ENCODE data around the gene TRIM62. TPM values are rescaled to one million over a fixed set of nuclear protein-coding genes. Genes with fewer than 3 reads are reported as not detected.

The TRIM62 gene
- 7.5 TPM for polyA plus RNA-seq (2012; ENCODE audit: insufficient read depth, insufficient read length)

DNA sequence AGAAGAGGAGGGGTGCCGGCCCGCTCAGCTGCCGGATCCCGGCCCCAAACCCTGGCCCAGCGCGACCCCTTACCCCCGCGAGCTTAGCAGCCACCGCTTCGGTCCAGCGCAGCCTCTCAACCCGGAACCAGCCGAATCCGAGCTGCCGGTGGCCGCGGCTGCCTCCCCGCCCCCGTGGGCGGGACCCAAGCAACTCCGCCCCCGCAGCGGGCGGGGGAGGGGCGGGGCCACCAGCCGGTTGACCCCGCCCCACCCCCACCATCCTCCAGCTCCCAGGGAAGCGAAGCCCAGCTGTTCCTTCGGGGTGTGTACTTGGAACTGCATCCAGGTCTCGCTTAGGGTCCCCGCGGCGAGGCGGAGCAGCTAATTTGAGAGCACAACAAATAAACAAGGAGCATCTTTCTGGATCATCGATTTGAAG is at the start of gene TRIM62:
Gene TRIM62 (minus strand): TSS at position 123 of the 421 bp plus-strand sequence. CDS start 611 bp downstream, outside the sequence.
- DNase-seq (ENCODE audit: low read depth, low spot score), result peak; percentile 57
- peak within 1 kb of the TSS; percentile 79 for H3K4me3 ChIP-seq (ENCODE audit: low read length)

DNA sequence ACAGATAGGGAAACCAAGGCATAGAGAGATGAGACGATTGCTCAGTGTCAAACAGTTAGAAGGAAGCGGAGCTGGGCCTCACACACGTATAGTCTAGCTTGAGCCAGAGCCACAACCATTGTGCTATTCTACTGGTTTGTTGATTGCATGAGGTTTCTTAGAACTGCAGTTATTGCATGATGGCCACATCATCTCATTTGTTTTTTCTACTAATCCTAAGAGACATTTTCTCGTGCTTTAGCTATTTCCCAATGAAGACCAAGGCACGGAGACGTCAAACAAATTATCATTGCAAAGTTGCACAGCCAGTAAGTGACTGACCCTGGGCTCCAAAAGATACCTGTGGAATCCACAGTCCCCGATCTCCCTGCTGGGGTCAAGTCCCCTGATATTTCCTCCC is 49.3 kb upstream of the TRIM62 start:
- no peak for DNase-seq (ENCODE audit: low read depth, low spot score)
- no peak overlapping the region for H3K4me3 ChIP-seq (ENCODE audit: low read length)

DNA sequence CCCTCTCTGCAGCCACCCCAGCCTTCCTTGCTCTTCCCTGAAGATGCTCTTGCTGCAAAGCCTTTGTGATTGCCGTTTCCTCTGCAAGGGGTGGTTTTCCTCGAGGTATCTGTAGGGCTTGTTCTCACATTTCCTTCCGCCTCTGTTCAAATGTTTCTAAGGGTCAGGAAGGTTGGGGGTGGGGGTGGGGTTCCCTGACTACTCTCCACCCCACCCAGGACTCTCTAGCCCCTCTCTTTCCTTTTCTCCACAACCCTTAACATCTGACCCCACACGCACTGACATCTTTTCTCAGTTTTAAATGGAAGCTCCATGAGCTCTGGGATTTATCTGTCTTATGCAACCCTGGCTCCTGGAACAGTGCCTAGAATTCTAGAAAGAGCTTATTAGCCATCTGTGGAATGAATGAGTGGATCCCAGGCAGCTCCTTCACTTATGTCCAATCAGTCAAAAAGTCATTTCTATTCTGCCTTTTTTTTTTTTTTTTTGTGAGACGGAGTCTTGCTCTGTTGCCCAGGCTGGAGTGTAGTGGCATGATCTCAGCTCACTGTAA is 47.2 kb upstream of the TRIM62 start:
- no peak for DNase-seq (ENCODE audit: low read depth, low spot score)
- no peak overlapping the region for H3K4me3 ChIP-seq (ENCODE audit: low read length)

DNA sequence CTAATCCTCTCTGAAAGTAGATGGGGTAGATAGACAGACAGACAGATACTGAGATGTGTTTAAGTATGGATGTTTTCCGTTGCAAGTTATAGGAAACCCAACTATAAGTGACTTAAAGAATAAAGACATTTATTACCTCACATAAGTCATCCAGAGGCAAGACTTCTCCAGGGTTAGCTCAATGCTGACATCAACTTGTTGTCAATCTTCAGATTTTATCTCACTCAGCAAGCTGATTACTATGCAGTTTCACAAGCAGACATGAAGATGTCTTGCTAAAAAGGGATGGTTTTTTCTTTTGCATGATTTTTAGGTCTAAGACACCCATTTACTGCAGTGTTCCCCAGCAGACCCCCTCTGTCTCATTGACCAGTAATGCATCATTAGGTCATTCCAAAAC is 43.7 kb upstream of the TRIM62 start:
- DNase-seq (ENCODE audit: low read depth, low spot score), result no peak
- H3K4me3 ChIP-seq (ENCODE audit: low read length), result no peak overlapping the region

DNA sequence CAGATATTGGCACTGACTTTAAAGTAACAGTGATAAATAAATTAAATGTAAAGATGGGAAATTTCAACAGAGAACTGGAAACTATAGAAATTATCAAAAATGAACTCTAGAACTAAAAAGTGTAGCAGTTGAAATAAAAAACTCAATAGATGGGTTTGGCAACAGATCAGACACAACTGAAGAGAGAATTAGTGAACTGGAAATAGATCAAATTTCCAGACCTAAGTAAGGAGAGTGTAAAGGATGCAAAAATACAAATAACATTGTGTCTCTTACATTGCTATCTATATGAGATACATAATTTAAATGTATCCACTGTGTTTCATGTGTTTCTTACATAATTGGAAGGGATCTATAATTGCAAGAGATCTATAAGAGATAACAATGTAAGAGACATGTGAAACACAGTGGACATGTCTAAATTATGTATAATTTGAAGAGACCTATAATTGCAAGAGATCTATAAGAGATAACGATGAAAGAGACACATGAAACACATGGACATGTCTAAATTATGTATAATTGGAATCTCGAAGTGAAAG is 42.4 kb upstream of the TRIM62 start:
- DNase-seq (ENCODE audit: low read depth, low spot score), result no peak
- H3K4me3 ChIP-seq (ENCODE audit: low read length), result no peak overlapping the region

DNA sequence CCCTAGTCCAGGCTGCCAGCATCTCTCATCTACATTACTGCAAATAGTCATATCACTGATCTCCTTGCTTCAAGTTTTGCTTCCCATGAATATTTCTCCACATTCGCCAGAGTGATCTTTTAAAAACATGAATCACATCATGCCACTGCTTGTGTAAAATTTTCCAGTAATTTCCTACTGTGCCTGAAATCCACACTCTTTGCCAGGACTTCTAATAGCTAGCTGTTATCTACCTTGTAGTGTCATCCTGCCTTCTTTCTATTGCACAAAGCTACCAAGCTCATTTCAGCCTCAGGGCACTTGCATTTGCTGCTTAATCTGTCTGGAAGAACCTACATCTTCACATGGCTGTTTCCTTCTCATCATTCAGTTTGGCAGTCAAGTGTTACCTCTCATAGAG is 40.5 kb upstream of the TRIM62 start:
- no peak for DNase-seq (ENCODE audit: low read depth, low spot score)
- H3K4me3 ChIP-seq (ENCODE audit: low read length), result no peak overlapping the region

DNA sequence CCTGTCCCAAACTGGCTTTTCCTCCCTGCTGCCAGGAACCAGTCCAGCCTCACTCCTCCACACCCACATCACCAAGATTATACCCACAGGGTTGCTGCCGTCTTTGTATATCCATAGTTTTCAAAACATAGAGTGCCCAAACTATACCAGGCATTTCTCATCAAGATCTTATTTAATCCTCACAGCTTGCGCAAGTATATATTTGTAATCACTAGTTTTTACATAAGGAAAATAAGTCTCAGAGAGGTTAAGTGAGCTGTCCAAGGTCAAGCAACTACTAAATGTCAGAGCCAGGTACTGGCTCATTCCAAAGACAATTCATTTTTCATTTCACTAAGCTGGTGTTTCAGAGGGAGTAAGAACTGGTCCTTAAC is 39.5 kb upstream of the TRIM62 start:
- H3K4me3 ChIP-seq (ENCODE audit: low read length), result no peak overlapping the region
- no peak for DNase-seq (ENCODE audit: low read depth, low spot score)

DNA sequence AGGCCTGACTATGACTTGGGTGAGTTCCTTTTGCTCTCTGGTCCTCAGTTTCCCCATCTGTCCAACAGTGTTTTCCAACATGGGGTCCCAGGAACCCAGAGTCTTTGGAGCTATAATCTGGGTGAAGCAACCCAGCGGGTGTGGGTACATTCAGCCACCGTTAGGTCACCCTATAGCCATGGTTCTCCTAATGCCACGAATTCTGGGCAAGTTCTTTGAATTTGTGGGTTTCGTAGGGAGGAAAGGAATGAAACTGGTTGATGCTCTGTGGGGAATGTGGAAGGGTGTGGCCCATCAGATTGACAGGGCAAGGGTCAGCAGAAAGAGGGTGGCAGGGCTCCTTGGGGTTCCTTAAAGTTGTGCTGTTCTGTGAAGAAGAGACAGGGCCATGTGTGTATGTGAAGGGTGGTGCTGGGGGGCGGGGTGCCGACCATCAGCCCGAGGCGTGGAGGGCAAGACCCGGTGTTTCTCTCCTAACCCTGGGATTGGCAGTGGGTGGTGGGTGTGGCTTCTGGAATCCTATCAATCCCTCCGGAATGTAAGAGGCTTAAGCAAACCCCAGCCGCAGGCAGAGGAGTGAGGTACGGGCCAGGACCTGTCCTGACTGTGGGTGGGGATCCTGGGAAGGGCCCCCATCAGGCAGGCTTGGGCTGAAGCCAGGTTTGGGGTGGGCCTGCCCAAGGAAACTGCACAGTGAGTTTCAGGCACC is 39.0 kb upstream of the TRIM62 start:
- H3K4me3 ChIP-seq (ENCODE audit: low read length), result no peak overlapping the region
- DNase-seq (ENCODE audit: low read depth, low spot score), result no peak

DNA sequence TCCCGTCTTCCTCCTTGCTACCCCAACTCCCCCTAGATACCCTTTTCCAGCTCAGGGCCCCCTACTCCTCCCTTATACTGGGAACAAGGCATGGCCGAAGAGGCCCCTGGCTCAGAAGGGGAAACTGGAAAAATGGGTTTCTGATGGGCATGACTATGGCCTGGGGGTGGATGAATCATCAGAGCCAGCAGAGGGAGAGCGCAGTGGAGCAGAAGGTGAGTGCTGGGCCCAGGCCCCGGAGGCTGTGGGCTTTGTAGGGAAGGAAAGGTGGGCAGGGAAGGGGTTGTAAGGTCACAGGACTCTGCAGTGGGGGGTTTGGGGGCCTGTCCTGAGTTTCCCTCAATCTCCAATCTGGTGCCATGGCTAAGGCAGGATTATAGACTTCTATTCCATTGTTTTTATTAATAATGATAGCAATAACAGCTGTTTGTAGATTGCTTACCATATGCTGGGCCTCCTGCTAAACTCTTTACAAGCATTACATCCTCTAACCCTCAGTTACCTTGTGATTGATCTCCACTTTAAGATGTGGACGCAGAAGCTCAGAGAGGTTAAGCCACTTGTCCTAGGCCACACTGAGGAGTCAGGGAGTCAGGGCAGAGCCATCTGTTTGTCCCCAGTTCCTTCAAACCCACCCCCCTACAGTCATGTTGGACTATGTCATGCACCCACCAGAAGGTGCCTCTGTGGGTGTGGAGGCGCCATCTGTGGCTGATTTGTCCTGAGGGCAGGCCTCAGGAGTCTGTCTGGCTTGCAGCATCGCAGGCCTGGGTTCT is 38.2 kb upstream of the TRIM62 start:
- no peak for DNase-seq (ENCODE audit: low read depth, low spot score)
- H3K4me3 ChIP-seq (ENCODE audit: low read length), result no peak overlapping the region

DNA sequence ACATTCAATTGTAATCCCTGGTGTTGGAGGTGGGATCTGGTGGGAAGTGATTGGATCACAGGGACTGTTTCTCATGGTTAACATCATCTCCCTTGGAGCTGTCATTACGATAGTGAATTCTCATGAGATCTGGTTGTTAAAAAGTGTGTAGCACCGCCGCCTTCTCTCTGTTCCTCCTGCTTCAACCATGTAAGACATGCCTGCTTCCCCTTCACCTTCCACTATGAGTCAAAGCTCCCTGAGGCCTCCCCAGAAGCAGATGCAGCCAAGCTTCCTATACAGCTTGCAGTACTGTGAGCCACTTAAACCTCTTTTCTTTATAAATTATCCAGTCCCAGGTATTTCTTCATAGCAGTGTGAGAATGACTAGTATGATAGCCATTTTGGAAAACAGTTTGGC is 30.1 kb upstream of the TRIM62 start:
- DNase-seq (ENCODE audit: low read depth, low spot score), result no peak
- H3K4me3 ChIP-seq (ENCODE audit: low read length), result no peak overlapping the region

DNA sequence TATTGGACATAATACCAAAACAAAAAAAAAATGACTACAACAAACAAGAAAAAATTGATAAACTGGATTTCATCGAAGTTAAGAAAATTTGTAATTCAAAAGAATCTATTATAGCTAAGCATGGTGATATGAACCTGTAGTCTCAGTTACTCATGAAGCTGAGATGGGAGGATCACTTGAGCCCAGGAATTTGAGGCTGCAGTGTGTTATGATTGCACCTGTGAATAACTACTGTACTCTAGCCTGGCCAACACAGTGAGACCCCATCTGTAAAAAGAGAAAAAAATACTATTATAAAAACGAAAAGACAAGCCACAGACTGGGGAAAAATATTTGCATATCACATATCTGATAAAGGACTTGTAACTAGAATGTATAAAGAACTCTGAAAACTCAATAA is 24.5 kb upstream of the TRIM62 start:
- H3K4me3 ChIP-seq (ENCODE audit: low read length), result no peak overlapping the region
- DNase-seq (ENCODE audit: low read depth, low spot score), result no peak

DNA sequence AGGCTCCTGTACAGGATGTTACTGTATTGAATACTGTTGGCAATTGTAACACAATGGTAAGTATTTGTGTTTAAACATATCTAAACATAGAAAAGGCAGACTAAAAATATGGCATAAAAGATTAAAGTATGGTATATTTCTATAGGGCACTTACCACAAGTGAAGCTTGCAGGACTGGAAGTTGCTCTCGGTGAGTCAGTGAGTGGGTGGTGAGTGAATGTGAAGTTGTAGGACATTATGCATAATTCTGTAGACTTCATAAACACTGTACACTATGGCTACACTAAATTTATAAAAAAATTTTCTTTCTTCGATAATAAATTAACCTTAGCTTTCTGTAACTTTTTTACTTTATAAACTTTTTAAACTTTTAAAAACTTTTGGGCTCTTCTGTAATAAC is 13.7 kb upstream of the TRIM62 start:
- H3K4me3 ChIP-seq (ENCODE audit: low read length), result no peak overlapping the region
- DNase-seq (ENCODE audit: low read depth, low spot score), result no peak

DNA sequence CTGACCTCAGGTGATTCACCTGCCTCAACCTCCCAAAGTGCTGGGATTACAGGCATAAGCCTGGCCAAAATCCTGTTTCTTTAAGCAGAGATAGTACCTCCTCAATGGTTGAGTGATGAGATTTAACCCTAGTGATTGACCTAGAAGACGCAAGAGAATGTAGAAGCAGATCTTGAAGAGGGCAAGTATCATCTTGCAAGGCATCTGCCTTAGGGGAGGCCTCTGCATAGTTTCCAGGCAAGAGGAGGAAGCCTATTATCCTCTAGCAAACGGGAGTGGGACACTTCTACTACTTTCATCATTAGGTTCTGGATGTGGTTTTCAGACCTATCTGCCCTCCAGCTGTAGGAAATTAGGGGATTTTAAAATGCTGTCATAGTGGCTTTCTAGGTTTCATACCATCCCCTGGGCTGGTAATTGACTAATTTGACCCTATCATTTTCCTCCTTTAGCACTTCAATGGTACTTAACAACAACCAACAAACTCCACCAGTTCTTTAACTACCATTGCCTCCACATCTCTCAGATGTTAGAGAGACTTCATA is 10.0 kb upstream of the TRIM62 start:
- no peak overlapping the region for H3K4me3 ChIP-seq (ENCODE audit: low read length)
- no peak for DNase-seq (ENCODE audit: low read depth, low spot score)

DNA sequence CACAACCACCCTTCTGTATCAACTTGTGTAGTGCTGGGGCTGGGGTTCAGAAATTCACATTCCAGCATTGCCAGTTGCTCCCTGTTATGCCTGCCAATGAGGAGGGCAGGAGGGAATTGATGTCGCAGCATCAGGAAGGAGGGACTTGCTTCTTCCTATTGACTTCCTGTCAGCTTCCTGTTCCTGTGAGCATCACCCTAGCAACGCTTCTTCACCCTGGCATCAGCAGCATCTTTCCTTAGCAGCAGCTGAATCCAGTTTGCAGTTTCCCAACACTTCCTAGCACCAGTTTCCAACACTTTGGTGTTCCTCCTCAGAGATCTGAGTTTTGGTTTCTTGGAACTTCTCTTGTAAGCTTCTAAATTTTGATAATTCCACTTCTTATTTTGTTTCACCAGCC is 8.9 kb upstream of the TRIM62 start:
- no peak for DNase-seq (ENCODE audit: low read depth, low spot score)
- H3K4me3 ChIP-seq (ENCODE audit: low read length), result no peak overlapping the region

DNA sequence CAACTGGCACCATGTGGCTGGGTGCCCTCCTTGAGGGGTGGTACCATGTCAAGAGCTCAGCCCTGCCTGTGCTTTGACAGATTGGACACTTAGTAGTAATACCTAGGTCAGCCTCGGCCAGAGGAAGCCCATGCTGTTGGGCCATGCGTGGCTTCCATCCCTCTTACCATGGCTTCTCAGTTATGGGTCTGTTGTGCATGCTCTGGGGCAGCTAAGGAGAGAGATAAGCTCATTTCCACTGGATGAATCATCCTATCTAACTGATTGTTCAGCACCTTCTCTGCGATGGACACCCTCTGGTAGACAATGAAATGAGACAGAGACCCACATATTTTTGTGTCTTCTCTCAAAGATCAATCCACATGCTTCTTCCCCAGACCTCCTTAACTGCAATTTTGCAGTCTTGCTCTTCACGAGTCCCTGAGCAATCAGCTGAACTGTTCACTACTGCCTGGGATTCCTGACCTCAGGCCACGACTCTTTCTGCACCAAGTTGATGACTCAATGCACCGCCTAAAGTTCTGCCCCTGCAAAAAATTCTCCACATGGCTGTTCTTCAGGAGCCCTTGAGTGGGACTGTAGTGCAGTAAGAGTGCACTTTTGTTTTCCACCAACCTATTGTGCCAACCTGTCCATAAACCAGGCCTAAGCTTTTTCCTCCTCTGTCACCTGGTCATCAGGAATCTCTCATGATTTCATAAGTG is 6.9 kb upstream of the TRIM62 start:
- no peak overlapping the region for H3K4me3 ChIP-seq (ENCODE audit: low read length)
- no peak for DNase-seq (ENCODE audit: low read depth, low spot score)

DNA sequence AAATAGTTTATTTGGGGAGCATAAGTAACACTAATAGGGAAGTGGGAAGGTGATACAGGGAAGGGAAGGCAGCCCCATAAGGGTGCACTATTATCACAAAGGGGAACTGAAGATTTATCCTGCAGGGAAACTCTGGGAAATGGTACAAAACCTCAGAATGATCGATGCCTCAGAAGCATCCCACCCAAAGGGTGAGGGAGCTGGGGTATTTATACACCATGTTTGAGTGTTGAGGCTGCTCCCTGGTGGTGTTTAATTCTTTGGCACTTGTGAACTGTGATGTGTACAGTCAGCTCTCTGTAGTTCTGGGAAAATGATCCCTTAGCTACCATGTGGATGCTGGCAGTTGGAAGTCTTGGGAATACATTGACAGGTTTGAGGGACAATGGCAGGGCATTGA is 5.1 kb upstream of the TRIM62 start:
- DNase-seq (ENCODE audit: low read depth, low spot score), result no peak
- no peak overlapping the region for H3K4me3 ChIP-seq (ENCODE audit: low read length)

DNA sequence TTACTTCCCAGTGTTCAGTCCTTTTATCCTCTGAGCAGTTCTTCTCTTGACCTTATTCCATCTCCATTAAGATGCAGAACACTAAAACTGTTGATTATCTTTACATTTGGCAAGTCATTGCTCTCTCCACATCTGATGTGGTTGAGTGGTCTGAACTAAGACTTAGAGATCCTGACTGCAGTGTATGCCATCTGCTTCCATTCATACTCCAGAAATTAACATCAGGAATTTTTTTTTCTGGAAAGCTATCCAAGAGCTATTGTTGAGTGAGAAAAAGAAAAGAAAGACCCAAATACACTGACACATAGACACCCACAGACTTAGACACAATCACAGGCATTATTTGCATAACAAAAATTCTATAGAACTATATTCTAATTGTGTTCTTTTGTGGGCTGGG is 3.7 kb upstream of the TRIM62 start:
- no peak for DNase-seq (ENCODE audit: low read depth, low spot score)
- H3K4me3 ChIP-seq (ENCODE audit: low read length), result no peak overlapping the region

DNA sequence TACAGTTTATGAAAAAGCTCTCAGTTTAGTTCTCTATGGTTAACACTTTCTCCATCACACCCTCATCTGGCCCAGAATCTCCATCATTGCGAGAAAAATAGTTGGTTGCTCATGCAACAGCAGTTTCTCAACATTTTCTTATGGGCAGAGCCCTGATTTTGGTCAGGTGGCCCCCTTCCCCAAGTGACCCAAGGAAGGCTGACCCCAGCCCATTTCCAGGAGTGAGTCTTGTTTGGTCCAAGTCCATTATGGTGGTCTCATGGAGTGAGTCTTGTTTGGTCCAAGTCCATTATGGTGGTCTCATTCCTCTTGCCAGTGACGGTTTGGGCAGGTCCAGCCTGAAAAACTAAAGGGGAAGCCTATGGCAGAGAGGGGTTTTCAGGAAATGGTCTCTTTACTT is 1.5 kb upstream of the TRIM62 start:
- no peak overlapping the region for H3K4me3 ChIP-seq (ENCODE audit: low read length)
- DNase-seq (ENCODE audit: low read depth, low spot score), result no peak

DNA sequence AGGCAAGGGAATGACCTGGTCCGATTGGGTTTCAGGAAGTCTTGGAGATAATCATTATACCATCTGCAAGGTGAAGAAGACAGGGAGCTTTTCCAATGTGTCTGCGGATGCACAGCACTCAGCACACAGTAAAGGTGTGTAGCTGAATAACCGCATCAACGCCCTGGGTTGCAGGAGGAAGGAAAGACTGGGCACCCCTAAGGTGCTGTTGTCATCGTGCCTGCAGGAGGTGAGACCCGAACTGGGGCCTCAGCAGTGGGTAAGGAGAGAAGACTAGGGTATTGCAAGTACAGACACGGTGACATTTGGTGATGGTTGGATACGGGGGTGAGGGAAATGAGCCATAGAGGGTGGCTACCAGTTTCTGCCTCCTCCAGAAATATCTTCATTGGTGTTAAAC is 1.1 kb upstream of the TRIM62 start:
- DNase-seq (ENCODE audit: low read depth, low spot score), result no peak
- no peak overlapping the region for H3K4me3 ChIP-seq (ENCODE audit: low read length)

Data from Jurkat, Clone E6-1 (cell line).